GM18868 (cell line): ENCODE measurements around the gene MAML3.

Source experiments
- ATAC-seq: cut with Tn5 transposase; IDR thresholded peaks from one replicate; pipeline ENCODE4 v1.9.1; 2021; ENCODE audit warnings: mild to moderate bottlenecking, moderate library complexity; ENCODE audit not compliant: unreplicated experiment

MAML3 gene

GRCh38 chr4:139674875-139675550 lies 479.0 kb downstream of the MAML3 start:
- ATAC-seq, result peak; percentile 88

- no peak for ATAC-seq
Observed at GRCh38 chr4:139672732-139673131, 481.3 kb downstream of the MAML3 start.

GRCh38 chr4:139672215-139672614 lies 481.8 kb downstream of the MAML3 start:
- ATAC-seq, result no peak

- no peak for ATAC-seq
Observed at GRCh38 chr4:139670775-139671174, 483.2 kb downstream of the MAML3 start.

- ATAC-seq, result no peak
Observed at GRCh38 chr4:139669890-139670289, 484.1 kb downstream of the MAML3 start.

- ATAC-seq, result no peak
Observed at GRCh38 chr4:139669335-139669734, 484.6 kb downstream of the MAML3 start.

GRCh38 chr4:139668658-139669201 lies 485.3 kb downstream of the MAML3 start:
- no peak for ATAC-seq

- no peak for ATAC-seq
Observed at GRCh38 chr4:139668036-139668435, 485.9 kb downstream of the MAML3 start.
